Urothelium cell line (cell line): ENCODE data around the gene CCL28.
"Not testable (repeated sequence)": the region's sequence is repeated elsewhere in the genome, so short reads cannot be mapped to it uniquely, and the experiment has no call there.

Experiments used
- DNase-seq: peaks from one replicate; pipeline ENCODE4 v3.0.0; 2011; ENCODE audit warnings: low spot score, mixed read lengths
- FAIRE-seq: peaks from 2 replicates; lab custom pipeline; 2011; peaks lifted over from hg19 to GRCh38; lab: Jason Lieb, UNC

CCL28 gene, protein sequence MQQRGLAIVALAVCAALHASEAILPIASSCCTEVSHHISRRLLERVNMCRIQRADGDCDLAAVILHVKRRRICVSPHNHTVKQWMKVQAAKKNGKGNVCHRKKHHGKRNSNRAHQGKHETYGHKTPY

DNA sequence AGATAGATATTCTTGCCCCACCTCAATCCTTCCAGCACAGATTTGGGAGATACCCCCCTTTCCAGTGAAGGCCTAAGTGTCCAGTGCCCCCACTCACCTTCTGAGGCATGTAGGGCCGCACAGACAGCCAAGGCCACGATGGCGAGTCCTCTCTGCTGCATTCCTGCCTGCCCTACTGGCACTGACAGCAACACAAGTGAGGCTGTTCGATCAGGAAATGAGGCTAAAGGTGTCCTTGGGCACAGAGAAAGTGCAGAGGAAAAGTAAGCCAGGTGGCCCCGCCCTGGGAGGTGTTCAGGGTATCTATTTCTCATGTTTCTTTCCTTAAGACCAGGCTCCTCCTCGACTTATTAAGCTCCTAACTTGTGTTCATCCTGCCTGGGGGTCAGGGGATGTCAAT lies at the start of gene CCL28:
Gene CCL28 (minus strand): TSS at position 236 of the 400 bp plus-strand sequence. CDS start 75 bp downstream, at position 161.
- FAIRE-seq (no peak), DNase-seq (no peak)

DNA sequence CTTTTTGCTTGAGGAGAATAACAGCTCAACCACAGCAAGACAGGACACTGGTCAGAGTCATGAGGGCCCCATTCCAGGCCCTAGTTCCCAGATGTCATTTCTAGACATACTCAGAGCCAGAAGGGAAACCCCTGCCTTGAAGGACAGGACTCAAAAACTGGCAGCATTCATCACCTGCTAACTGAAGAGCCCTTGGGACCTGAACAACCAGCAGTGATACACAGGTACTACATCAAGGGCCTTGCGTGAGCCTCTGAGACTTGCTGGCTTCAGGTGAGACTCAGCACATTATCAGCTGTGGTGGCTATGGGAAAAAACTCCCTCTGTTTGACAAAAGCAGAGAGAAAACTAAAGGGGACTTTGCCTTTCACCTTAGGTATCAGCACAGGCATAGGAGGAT lies 48.9 kb upstream of the CCL28 start:
- FAIRE-seq (no peak), DNase-seq (no peak)

DNA sequence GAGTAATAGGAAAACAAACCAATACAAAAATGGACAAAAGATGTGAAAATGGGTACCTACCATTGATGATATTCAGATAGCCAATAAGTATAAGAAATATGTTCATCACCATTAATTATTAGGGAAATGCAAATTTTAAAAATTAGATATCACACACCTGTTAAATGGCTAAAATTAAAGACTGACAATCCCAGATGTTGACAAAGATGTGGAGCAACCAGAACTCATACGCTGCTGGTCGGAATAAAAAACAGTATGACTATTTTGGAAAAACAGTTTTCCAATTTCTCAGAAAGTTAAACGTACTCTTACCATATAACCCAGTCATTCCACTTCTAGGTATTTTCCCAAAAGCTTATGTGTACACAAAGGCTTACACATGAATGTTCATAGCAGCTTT lies 44.4 kb upstream of the CCL28 start:
- no peak for FAIRE-seq
- DNase-seq, result no peak

DNA sequence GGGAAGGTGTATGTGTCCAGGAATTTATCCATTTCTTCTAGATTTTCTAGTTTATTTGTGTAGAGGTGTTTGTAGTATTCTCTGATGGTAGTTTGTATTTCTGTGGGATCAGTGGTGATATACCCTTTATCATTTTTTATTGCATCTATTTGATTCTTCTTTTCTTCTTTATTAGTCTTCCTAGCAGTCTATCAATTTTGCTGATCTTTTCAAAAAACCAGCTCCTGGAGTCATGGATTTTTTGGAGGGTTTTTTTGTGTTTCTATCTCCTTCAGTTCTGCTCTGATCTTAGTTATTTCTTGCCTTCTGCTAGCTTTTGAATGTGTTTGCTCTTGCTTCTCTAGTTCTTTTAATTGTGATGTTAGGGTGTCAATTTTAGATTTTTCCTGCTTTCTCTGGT lies 29.4 kb upstream of the CCL28 start:
- not testable (repeated sequence) for DNase-seq, FAIRE-seq

DNA sequence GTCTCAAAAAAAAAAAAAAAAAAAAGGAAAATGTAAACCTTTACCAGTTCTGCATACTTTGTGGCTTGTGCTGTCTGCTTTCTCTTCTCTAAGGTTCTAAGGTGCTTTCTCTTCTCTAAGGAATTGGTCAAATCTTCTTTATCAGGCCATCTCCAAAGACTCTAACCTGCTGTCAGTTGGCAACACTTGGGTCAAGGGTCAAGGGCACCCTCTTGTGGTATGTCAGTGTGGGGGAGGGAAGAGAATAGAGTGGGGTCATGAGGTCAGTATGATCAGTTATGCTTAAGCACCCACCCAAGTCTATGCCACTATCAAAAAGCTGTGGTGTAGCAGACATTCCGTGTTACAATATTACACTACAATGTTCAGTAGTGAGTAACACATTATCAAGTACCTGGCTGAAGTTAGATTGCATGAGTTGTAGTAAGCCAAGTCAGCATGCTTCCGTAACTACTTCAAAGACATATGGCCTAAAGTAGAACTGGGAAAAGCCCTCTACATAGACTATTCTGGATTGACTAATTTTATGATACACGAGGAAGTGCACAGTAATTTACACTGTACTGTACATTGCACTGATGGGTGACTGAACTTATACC lies 25.0 kb upstream of the CCL28 start:
- FAIRE-seq (peak; percentile 30), DNase-seq (no peak)

DNA sequence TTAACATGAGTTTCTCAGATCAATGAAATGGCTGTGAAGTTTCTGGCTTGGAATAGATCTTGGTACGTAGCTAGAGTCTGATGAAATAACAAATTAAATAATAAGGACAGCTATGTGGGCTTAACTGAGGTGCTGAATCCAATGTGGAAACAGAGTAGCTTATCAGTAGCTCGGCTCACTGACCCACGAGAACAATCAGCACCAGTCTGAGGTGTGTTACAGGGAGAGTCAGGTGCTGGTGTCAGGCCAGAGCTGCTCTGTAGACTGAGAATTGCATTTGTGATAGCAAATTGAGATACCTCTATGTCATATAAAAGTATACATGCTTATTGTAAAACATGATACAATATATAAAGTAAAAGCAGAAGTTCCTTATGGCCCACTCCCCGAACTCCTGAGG lies 21.2 kb upstream of the CCL28 start:
- DNase-seq (no peak), FAIRE-seq (no peak)

DNA sequence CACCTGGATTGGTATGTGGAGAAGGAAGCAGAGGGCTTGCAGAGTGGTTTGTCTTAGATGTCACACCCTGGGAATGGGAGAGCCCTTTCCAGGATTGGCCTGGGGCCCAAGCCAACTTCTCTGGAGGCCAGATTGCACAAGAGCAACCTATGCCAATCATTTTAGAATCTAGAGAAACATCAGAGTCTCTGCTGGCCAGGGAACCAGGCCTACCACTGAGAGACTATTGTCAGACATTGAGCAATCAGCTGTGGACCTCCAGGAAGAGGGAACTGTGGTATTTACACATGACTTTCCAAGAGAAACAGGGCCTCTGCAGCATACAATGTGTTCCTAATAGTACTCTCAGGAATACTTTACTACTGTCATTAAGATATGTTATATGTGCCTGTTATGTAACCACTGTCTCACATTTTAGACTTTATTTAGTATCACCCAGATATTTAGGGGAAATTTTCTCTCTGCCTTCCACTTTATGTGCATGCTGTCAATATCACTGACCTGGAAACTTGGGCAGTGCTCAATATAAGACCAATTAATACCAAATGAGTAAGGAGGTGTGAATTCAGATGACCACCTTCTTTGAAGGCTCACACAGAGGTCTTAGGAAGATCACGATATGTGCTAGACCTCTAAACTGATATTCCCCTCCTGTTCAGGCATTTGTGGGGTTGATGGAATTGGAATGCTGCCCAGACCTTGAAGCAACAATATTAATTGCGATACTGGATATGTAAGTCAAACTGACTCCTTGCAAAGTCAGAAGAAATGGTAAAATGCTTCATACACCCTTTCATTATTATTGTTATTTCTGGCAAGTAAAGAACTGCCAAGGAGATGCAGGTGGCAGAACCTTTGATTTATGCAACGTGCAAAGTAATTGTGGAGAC lies 20.5 kb upstream of the CCL28 start:
- DNase-seq (peak; percentile 66), FAIRE-seq (no peak)

DNA sequence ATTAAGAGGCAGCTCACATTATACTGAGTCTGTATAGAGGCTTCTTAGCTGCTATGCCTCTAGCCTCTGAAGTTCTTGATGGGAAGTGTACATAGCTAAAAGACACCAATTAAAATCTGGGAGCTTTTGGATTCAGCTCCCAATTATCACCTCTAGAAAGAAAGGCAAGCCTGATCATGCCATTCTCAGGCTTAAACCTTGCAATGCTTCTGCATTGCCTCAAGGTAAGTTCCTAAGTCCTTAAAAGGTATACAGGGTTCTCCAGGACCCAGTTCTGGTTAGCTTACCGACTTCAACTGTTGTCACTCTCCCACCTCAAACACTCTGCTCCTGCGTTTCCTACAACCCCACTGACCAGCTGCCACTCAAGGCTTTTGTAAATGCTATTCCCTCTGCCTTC lies 17.5 kb upstream of the CCL28 start:
- DNase-seq (no peak), FAIRE-seq (no peak)

DNA sequence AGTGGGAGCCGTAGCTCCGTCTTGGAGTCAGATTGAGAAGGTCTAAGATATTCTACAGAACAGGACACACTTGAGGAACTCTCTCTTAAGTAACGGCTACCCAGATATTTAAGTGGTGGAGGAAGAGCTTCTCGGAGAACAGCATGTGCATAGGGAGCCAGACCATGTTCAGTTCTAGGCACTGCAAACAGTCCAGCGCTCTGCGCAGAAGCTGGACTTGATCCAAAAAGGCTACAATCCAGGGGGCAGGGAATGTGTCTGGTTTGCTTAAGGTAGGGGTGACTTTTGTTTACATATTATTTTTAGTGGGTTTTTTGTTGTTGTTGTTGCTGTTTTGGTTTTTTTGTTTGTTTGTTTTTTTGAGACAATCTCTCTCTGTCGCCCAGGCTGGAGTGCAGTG lies 16.8 kb upstream of the CCL28 start:
- FAIRE-seq (no peak), DNase-seq (no peak)

DNA sequence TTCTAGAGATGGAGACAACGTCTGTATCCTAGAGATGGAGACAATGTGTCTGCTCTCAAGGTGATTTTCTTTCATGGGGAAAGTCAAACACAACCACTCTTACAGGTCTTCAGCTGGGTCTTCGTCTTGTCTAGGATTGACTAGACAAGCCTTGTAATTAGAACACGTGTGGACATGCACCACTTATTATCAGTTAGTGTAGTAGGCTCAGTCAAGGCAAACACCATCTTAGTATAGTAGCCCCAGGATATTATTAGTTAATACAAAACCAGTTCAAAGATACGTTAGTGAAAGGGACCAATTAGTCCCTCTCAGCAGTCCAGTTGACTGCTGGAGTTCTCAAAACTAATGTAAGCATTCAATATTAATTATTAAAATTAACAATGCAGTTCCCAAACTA lies 15.1 kb upstream of the CCL28 start:
- FAIRE-seq, result no peak
- DNase-seq, result no peak

DNA sequence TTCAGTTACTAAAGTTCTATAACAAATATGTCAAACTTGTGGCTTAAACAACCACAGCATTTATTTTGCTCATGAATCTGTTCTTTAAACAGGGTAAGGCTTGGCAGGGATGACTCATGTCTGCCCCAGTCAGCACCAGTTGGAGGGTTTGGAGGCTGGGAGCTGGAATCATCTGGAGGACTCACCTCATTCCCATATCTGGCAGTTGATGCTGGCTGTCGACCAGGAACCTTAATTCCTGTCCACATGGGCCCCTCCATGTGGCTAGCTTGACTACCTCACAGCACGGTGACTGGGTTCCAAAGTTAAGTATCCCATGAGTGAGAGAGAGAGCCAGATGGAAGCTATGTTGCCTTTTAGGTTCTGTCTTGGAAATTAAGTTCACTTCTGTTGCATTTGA lies 13.8 kb upstream of the CCL28 start:
- FAIRE-seq (no peak), DNase-seq (peak; percentile 70)

DNA sequence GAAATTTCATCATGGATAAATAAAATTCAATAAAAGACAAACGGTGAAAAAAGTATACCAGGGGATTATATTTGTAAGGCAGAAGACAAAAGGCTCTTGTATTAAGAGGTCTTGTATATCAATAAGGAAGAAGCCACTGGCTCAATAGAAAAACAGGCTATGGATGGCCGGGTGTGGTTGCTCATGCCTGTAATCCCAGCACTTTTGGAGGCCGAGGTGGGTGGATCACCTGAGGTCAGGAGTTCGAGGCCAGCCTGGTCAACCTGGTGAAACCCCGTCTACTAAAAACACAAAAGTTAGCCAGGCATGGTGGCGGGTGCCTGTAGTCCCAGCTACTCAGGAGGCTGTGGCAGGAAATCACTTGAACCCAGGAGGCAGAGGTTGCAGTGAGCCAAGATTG lies 10.9 kb upstream of the CCL28 start:
- not testable (repeated sequence) for FAIRE-seq, DNase-seq

DNA sequence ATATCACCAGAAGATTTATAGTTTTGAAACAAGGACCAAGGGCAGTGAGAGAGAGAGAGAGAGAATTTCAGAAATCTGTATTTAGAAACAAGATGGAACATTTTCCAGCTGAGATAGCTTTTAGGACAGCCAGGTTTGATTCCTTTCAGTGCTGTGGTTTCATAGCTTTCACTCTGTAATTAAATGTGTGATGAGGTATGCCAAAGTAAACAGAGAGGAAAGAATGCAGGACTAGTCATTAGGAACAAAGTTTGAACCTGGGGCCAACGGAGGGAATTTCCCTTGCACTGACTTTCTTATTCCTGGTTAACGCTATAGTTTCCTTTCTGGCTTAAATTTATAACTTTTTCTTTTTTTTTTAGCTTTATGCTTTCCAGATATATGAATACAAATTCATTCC lies 10.0 kb upstream of the CCL28 start:
- FAIRE-seq, result no peak
- peak; percentile 56 for DNase-seq

DNA sequence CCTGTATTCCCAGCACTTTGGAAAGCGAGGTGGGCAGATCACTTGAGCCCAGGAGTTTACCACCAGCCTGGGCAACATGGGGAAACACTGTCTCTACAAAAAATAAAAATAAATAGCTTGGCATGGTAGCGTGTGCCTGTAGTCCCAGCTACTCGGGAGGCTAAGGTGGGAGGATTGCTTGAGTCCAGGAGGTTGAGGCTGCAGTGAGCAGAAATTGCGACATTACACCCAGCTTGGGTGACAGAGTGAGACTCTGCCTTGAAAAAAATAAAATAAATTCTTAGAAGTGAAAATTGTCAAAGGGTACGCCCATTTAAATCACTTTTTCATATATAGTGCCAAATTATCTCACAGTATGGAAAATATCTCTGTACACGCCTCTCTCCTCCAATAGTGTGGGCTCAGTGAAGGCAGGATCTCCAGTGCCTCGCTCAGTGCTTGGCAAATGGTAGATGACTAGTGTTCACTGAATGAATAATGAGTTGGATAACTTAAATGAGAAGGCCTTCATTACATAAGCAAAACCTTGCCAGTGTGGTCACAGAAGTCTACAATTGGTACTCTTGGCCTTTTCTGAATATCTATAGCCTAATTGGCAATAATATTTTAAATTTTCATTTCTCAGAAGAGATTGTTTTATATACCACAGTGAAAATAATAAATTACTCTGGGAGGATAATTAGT lies 9.4 kb upstream of the CCL28 start:
- FAIRE-seq (no peak), DNase-seq (no peak)

DNA sequence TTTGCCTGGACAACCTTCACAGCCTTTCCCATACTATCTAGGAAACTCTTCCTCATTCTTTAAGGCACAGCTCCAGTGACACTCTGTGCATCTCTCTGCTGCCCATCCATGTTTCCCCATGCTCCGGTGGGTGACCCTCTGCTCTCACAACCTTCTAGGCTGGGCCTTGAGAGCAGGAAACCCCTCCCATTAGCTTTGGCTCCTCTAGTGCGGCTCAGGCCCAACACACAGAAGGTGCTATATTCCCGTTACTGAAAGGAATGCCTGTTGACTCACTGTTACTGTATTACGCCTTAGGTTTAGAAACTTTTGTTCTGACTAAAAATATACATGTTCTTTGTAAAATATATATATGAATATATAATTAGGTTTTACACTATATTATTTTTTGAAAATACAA lies 8.1 kb upstream of the CCL28 start:
- FAIRE-seq (no peak), DNase-seq (no peak)

DNA sequence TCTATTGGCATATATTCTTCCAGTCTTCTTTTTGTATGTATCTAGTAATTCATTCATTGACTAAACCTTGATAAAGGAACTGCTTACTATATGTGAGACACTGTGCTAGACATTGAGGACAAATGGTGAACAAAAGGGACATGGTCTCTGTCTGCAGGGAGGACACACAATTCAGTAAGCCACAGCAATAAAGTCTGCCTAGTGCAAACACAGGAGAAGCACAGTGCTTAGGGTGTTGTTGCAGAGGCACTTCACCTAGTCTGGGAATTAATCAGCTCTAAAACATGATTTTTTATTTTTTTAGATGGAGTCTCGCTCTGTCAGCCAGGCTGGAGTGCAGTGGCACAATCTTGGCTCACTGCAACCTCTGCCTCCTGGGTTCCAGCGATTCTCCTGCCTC lies 6.4 kb upstream of the CCL28 start:
- FAIRE-seq, result no peak

DNA sequence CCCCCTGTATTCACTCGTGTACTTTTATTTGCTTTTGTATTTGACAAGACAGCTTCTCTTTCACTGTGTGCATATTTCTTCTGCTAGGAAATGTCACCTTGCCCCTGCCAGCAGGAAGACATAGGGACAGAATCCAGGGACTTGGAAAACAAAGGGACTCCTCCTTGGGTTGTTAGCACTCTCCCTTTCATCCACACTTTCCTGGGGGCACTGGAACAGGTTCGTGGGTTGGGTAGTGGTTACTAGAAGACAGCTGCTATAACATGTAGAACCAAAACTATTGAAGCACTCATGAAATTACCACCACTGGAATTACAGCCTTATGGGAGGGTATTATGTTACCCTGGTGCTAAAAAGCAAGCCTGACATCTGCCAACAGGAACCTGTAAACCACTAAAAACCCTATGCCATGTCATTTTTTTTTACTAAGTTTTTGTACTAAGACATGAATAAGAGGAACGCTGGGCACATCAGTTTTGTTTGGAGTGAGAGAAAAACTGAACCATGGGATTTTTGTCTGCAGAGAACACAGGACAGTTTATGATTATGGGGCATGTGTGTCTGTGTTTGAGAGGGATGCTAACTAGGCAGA lies 4.7 kb upstream of the CCL28 start:
- DNase-seq (no peak), FAIRE-seq (no peak)

More for the DNA sequence above, 6.4 kb upstream of the CCL28 start:
- DNase-seq, result no peak

DNA sequence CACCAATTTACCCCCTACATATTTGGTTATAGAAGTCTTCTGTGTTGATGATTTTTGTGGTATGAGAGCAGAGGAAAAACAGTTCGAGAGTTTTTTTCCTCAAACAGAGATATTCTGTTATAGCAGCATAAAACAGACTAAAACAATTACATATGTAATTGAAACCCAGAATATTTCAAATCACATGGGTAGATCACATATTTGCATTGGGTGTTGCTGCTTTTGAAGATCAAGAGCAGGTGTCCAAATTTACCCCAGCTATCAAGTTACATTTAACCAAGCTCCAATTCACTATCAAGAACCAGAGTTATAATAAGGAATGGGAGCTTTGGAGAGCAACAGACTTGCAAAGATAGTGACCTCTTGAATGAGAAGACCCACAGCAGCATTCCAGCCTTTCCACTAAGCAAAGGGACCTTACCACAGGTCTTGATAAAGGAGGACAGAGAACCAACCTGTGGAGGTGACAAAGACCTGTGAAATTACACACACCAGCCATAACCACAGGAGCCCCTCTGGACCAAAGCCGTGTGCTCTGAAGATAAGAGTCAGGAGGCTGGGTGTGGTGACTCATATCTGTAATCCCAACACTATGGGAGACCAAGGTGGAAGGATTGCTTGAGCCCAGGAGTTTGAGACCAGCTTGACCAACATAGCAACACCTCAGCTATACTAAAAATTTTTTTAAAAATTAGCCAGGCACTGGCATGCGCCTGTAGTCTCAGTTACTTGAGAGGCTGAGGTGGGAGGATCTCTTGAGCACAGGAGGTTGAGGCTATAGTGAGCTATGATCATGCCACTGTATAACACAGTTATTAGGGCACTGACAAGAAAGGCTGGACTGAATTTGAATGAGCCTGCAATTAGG lies 4.0 kb upstream of the CCL28 start:
- DNase-seq, result no peak

DNA sequence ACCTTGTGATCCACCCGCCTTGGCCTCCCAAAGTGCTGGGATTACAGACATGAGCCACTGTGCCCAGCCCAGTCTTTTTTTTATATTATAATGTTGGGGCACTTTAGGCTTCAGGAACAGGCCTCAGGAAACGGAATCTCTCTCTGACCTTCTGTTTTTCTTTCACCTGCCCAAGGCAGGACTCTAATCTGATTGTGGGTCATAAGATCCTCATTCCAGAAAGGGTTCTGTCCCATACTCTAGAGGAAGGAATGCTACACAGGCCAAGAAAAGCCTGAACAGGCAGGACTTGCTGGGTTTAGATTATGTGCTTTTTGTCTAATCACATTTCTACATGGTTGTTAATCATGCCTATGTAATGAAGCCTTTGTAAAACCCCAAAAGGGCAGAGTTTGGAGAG lies 1.8 kb upstream of the CCL28 start:
- no peak for DNase-seq
- no peak for FAIRE-seq

More for the DNA sequence above, 4.0 kb upstream of the CCL28 start:
- FAIRE-seq, result no peak

DNA sequence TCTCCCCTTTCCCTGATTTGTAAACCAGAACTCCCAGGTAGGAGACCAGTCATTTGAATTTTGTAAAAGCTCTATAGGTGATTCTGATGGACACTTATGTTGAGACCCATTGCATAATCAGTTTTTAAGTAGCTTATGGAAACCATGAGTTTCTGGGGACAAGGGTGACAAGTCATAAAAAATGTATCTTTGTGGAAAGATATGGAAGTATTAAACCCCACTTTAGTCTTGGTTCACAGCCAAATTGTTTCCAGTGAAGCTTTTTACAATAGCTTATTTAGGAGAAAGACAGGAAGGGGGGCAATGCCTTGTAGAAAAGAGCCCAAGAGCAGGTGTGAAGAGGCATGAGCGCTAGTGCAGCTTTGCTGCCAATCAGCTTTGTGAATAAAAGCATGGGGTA lies 453 bp upstream of the CCL28 start:
- no peak for FAIRE-seq
- no peak for DNase-seq
